ENCODE measurements around the gene MNDA. TPM values are rescaled to one million over a fixed set of nuclear protein-coding genes. Genes with fewer than 3 reads are reported as not detected.

Gene MNDA
- total and polyA plus RNA-seq, 10 of the 15 experiments (the other 5 are each of a cell fraction or from before 2014, with no cell fraction given) = 20.1 to 91.8 (median 38.0) TPM

DNA sequence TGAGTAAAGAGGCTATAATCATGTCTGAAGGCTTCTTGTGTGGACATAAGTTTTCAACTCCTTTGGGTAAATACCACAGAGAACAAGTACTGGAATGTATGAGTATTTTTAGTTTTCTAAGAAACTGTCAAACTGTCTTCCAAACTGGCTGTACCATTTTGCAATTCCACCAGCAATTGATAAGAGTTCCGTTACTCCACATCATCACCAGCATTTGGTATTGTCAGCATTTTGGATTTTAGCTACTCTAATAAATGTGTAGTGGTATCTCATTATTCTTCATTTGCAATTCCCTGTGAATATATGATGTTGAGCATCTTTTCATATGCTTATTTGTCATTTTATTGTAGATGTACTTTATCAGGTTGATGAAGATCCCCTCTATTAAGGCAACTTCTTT is 9.4 kb upstream of the MNDA start:
- no peak overlapping the region for H3K4me3 ChIP-seq
- no peaks in the 10 kb centered on the region for H3K79me2 ChIP-seq (ENCODE audit: control insufficient read depth, insufficient read depth, low read length)
- 94% methylated on average over 1 of the region's 1 CpG for WGBS (ENCODE audit: insufficient coverage, insufficient replicate concordance, low lambda C conversion rate, missing lambda C conversion rate)
- in situ Hi-C loops (cut with MboI) (no loop called here), intact Hi-C loops (cut with micrococcal nuclease; ENCODE audit: unreplicated experiment) (no loop called here)
- no peak overlapping the region for H3K9ac ChIP-seq (ENCODE audit: control insufficient read depth, insufficient read depth, low read length)
- BruUV-seq (replicated peaks) = no TSS peak
- no peaks in the 10 kb centered on the region for H4K20me1 ChIP-seq (ENCODE audit: control insufficient read depth, insufficient read depth)
- TF ChIP-seq POLR2AphosphoS2 (IDR thresholded peaks at IDR 0.05; ENCODE audit: low read depth, low read length) = no peak
- TF ChIP-seq NFYA (IDR thresholded peaks at IDR 0.05; ENCODE audit: borderline replicate concordance, low read depth, low read length) = no peak
- TF ChIP-seq NR2F1 (conservative IDR thresholded peaks at IDR 0.05) = no peak
- no peak for TF ChIP-seq NFYB (IDR thresholded peaks at IDR 0.05; ENCODE audit: insufficient read depth, low read depth, low read length)
- no peak for TF ChIP-seq CHD2 (IDR thresholded peaks at IDR 0.05; ENCODE audit: borderline replicate concordance, low read depth, low read length)
- TF ChIP-seq POLR2A (IDR thresholded peaks at IDR 0.05; ENCODE audit: low read depth, low read length) = no peak
- no peak for TF ChIP-seq NR2C1 (IDR thresholded peaks at IDR 0.05)
- no peak for TF ChIP-seq GATAD2B (conservative IDR thresholded peaks at IDR 0.05; ENCODE audit: low read depth)
- TF ChIP-seq NBN (IDR thresholded peaks at IDR 0.05) = no peak
- no peak for TF ChIP-seq KLF5 (IDR thresholded peaks at IDR 0.05; ENCODE audit: partially characterized antibody)
- TF ChIP-seq TARDBP (IDR thresholded peaks at IDR 0.05; ENCODE audit: borderline replicate concordance) = no peak
- TF ChIP-seq, protein P1, sequence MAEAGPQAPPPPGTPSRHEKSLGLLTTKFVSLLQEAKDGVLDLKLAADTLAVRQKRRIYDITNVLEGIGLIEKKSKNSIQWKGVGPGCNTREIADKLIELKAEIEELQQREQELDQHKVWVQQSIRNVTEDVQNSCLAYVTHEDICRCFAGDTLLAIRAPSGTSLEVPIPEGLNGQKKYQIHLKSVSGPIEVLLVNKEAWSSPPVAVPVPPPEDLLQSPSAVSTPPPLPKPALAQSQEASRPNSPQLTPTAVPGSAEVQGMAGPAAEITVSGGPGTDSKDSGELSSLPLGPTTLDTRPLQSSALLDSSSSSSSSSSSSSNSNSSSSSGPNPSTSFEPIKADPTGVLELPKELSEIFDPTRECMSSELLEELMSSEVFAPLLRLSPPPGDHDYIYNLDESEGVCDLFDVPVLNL (IDR thresholded peaks at IDR 0.05; ENCODE audit: low read depth, low read length) = no peak
- TF ChIP-seq MYC (IDR thresholded peaks at IDR 0.05; ENCODE audit: insufficient read depth, insufficient read length, insufficient replicate concordance, low read length, severe bottlenecking) = no peak
- no peak for TF ChIP-seq LARP7 (IDR thresholded peaks at IDR 0.05)
- TF ChIP-seq NR2C2 (IDR thresholded peaks at IDR 0.05; ENCODE audit: borderline replicate concordance, control insufficient read depth, insufficient read length, low read depth) = no peak
- no peak for TF ChIP-seq MEF2B (IDR thresholded peaks at IDR 0.05; ENCODE audit: partially characterized antibody, poor library complexity, severe bottlenecking)
- TF ChIP-seq TAF1 (IDR thresholded peaks at IDR 0.05; ENCODE audit: borderline replicate concordance, low read depth, low read length) = no peak
- no peak for TF ChIP-seq ZBTB40 (IDR thresholded peaks at IDR 0.05; ENCODE audit: borderline replicate concordance)
- ChIA-PET CTCF (no interaction called here), SMC1A (ENCODE audit: uncharacterized antibody, unreplicated experiment) (interaction anchor here (1.7 kb wide), 1 partner anchor 179 kb away, joined by 4 read pairs; no protein-coding TSS in a partner anchor), POLR2A (no interaction called here), RAD21 (ENCODE audit: unreplicated experiment) (no interaction called here)
- H3K9me3 ChIP-seq (replicated peaks; ENCODE audit: control insufficient read depth, insufficient read depth, low read length) = peaks cover 2% of the 10 kb centered on the region; the same call in 2 of the 3 replicates
- DNase-seq (ENCODE audit: low read depth, low spot score) = no peak
- no peak overlapping the region for H3K27ac ChIP-seq (ENCODE audit: control insufficient read depth, insufficient read depth)
- H3K4me2 ChIP-seq (ENCODE audit: control insufficient read depth, insufficient read depth) = no peak overlapping the region
- no peak for ATAC-seq
- no peak for FAIRE-seq
- no peaks in the 10 kb centered on the region for H3K27me3 ChIP-seq (replicated peaks in 1 of 2; ENCODE audit: control insufficient read depth in 2 of 2, insufficient read depth in 2 of 2, low read length in 1 of 2)
- H3K4me1 ChIP-seq (ENCODE audit: control insufficient read depth, insufficient read depth, low read length) = peaks cover 7% of the 10 kb centered on the region; the same call in 1 of the 2 replicates
- H3K36me3 ChIP-seq (ENCODE audit: control insufficient read depth in 2 of 2, insufficient read depth in 2 of 2, low read length in 1 of 2) = no peaks in the 10 kb centered on the region
- H2AFZ ChIP-seq (ENCODE audit: control insufficient read depth, low read depth, low read length) = no peak overlapping the region
